IPS-18a (cell line): ENCODE data around the gene PKD2L1.

Experiments used
- H3K27ac ChIP-seq: one replicate; pipeline ENCODE4 v1.5.1; 2013; ENCODE audit warnings: low read length
- H3K27me3 ChIP-seq: one replicate; pipeline ENCODE4 v1.6.1; 2013; ENCODE audit warnings: mild to moderate bottlenecking, low read length; ENCODE audit not compliant: control insufficient read depth, insufficient read depth
- H3K36me3 ChIP-seq: one replicate; pipeline ENCODE4 v1.6.1; 2013; ENCODE audit warnings: low read depth, low read length; ENCODE audit not compliant: control insufficient read depth
- H3K4me1 ChIP-seq: one replicate; pipeline ENCODE4 v1.6.1; 2013; ENCODE audit warnings: low read depth, low read length; ENCODE audit not compliant: control insufficient read depth
- H3K4me3 ChIP-seq: one replicate; pipeline ENCODE4 v1.5.1; 2013; ENCODE audit warnings: low read length
- H3K9ac ChIP-seq: one replicate; pipeline ENCODE4 v1.6.1; 2013; ENCODE audit warnings: mild to moderate bottlenecking, low read length, moderate library complexity
- H3K9me3 ChIP-seq: one replicate; pipeline ENCODE4 v1.6.1; 2013; ENCODE audit warnings: low read depth, low read length; ENCODE audit not compliant: control insufficient read depth

The PKD2L1 gene

GRCh38 chr10:100364735-100365391, 34.8 kb upstream of the PKD2L1 start:
- H3K4me3 ChIP-seq: no peak overlapping the region
- H3K9ac ChIP-seq: no peak overlapping the region
- H3K27ac ChIP-seq: no peak overlapping the region
- peaks cover 40% of the 10 kb centered on the region for H3K36me3 ChIP-seq
- no peaks in the 10 kb centered on the region for H3K9me3 ChIP-seq
- no peaks in the 10 kb centered on the region for H3K27me3 ChIP-seq
- peaks cover 4% of the 10 kb centered on the region for H3K4me1 ChIP-seq

- Histone ChIP-seq H3K9me3 (no peaks in the 10 kb centered on the region), H3K4me1 (peaks cover 11% of the 10 kb centered on the region), H3K9ac (no peak overlapping the region), H3K36me3 (peaks cover 47% of the 10 kb centered on the region), H3K27me3 (no peaks in the 10 kb centered on the region), H3K4me3 (no peak overlapping the region), H3K27ac (no peak overlapping the region)
Measured at GRCh38 chr10:100364175-100364574, 34.1 kb upstream of the PKD2L1 start.

GRCh38 chr10:100362570-100363496, 32.8 kb upstream of the PKD2L1 start:
- Histone ChIP-seq H3K4me1 (peaks cover 11% of the 10 kb centered on the region), H3K27me3 (no peaks in the 10 kb centered on the region), H3K36me3 (peaks cover 53% of the 10 kb centered on the region), H3K4me3 (no peak overlapping the region), H3K27ac (no peak overlapping the region), H3K9me3 (no peaks in the 10 kb centered on the region), H3K9ac (no peak overlapping the region)

- H3K27me3 ChIP-seq: no peaks in the 10 kb centered on the region
- peaks cover 11% of the 10 kb centered on the region for H3K4me1 ChIP-seq
- H3K9ac ChIP-seq: no peak overlapping the region
- H3K9me3 ChIP-seq: no peaks in the 10 kb centered on the region
- peaks cover 79% of the 10 kb centered on the region for H3K36me3 ChIP-seq
- H3K4me3 ChIP-seq: no peak overlapping the region
- no peak overlapping the region for H3K27ac ChIP-seq
Measured at GRCh38 chr10:100360234-100360633, 30.2 kb upstream of the PKD2L1 start.

GRCh38 chr10:100359529-100360150, 29.6 kb upstream of the PKD2L1 start:
- Histone ChIP-seq H3K9me3 (no peaks in the 10 kb centered on the region), H3K27ac (no peak overlapping the region), H3K4me1 (peaks cover 11% of the 10 kb centered on the region), H3K27me3 (no peaks in the 10 kb centered on the region), H3K9ac (no peak overlapping the region), H3K36me3 (peaks cover 85% of the 10 kb centered on the region), H3K4me3 (no peak overlapping the region)

- no peaks in the 10 kb centered on the region for H3K9me3 ChIP-seq
- H3K4me3 ChIP-seq: no peak overlapping the region
- H3K9ac ChIP-seq: no peak overlapping the region
- no peak overlapping the region for H3K27ac ChIP-seq
- no peaks in the 10 kb centered on the region for H3K27me3 ChIP-seq
- peaks cover 7% of the 10 kb centered on the region for H3K4me1 ChIP-seq
- peaks cover 91% of the 10 kb centered on the region for H3K36me3 ChIP-seq
Measured at GRCh38 chr10:100359030-100359432, 29.0 kb upstream of the PKD2L1 start.

GRCh38 chr10:100357059-100357858, 27.2 kb upstream of the PKD2L1 start:
- H3K9ac ChIP-seq: no peak overlapping the region
- peaks cover 7% of the 10 kb centered on the region for H3K4me1 ChIP-seq
- peaks cover 90% of the 10 kb centered on the region for H3K36me3 ChIP-seq
- no peaks in the 10 kb centered on the region for H3K9me3 ChIP-seq
- H3K27me3 ChIP-seq: no peaks in the 10 kb centered on the region
- no peak overlapping the region for H3K4me3 ChIP-seq
- no peak overlapping the region for H3K27ac ChIP-seq

- Histone ChIP-seq H3K27ac (no peak overlapping the region), H3K9me3 (no peaks in the 10 kb centered on the region), H3K9ac (no peak overlapping the region), H3K27me3 (no peaks in the 10 kb centered on the region), H3K4me3 (no peak overlapping the region), H3K36me3 (peaks cover 90% of the 10 kb centered on the region), H3K4me1 (peaks cover 7% of the 10 kb centered on the region)
Measured at GRCh38 chr10:100356067-100357017, 26.3 kb upstream of the PKD2L1 start.

- H3K9me3 ChIP-seq: no peaks in the 10 kb centered on the region
- no peak overlapping the region for H3K9ac ChIP-seq
- H3K36me3 ChIP-seq: peaks cover 91% of the 10 kb centered on the region
- H3K4me1 ChIP-seq: peaks cover 16% of the 10 kb centered on the region
- no peak overlapping the region for H3K4me3 ChIP-seq
- H3K27me3 ChIP-seq: no peaks in the 10 kb centered on the region
- no peak overlapping the region for H3K27ac ChIP-seq
Measured at GRCh38 chr10:100355086-100355485, 25.1 kb upstream of the PKD2L1 start.

GRCh38 chr10:100353770-100354485, 23.9 kb upstream of the PKD2L1 start:
- Histone ChIP-seq H3K9me3 (no peaks in the 10 kb centered on the region), H3K4me1 (peaks cover 20% of the 10 kb centered on the region), H3K27me3 (no peaks in the 10 kb centered on the region), H3K36me3 (peaks cover 91% of the 10 kb centered on the region), H3K9ac (no peak overlapping the region), H3K27ac (no peak overlapping the region), H3K4me3 (no peak overlapping the region)
